CD4-positive, CD25-positive, alpha-beta regulatory T cell (primary cell): ENCODE data around the gene ATP13A4. TPM values are rescaled to one million over a fixed set of nuclear protein-coding genes. Genes with fewer than 3 reads are reported as not detected.

Source experiments
- ATAC-seq, 2 donors: fragments of 150-1000 bp; cut with Tn5 transposase; one replicate each; pipeline ENCODE4 v1.10.0; 2021; ENCODE audit warnings: low read depth in 2 of 2, moderate number of reproducible peaks in 2 of 2, moderate library complexity in 1 of 2
- DNase-seq, 3 donors: peaks; one replicate each; pipeline versions ENCODE4 v3.0.0 to v3.0.0-alpha.2; 2012 to 2022; ENCODE audit warnings: mixed read lengths in 1 of 3
- H3K27ac ChIP-seq: one replicate; pipeline ENCODE4 v1.7.0; 2013; ENCODE audit warnings: mild to moderate bottlenecking, low read length; ENCODE audit not compliant: insufficient read depth, poor library complexity, severe bottlenecking
- H3K27me3 ChIP-seq: one replicate; pipeline ENCODE4 v1.7.0; 2013; ENCODE audit warnings: low read length; ENCODE audit not compliant: control insufficient read depth, insufficient read depth
- H3K36me3 ChIP-seq: one replicate; pipeline ENCODE4 v1.7.0; 2013; ENCODE audit warnings: mild to moderate bottlenecking, low read length, moderate library complexity; ENCODE audit not compliant: control insufficient read depth, insufficient read depth
- H3K4me1 ChIP-seq: 2 replicates; pipeline ENCODE4 v1.7.0; 2013; ENCODE audit warnings: mild to moderate bottlenecking, low read length; ENCODE audit not compliant: insufficient read depth, control insufficient read depth, poor library complexity, severe bottlenecking
- H3K4me3 ChIP-seq: one replicate; pipeline ENCODE4 v1.7.0; 2013; ENCODE audit warnings: low read depth, mild to moderate bottlenecking, low read length, moderate library complexity
- H3K9me3 ChIP-seq, 2 experiments: 1 replicate in 1 of 2; 2 replicates in 1 of 2; pipeline ENCODE4 v1.7.0; 2013; ENCODE audit warnings: low read length in 2 of 2, mild to moderate bottlenecking in 1 of 2, moderate library complexity in 1 of 2; ENCODE audit not compliant: control insufficient read depth in 2 of 2
- H3K27ac Mint-ChIP-seq, 3 donors: one replicate each; pipeline ENCODE4 v1.8.0; 2020 to 2022; ENCODE audit warnings: mild to moderate bottlenecking in 3 of 3, mixed read lengths in 3 of 3, moderate library complexity in 2 of 3
- H3K27me3 Mint-ChIP-seq: one replicate; pipeline ENCODE4 v1.8.0; 2022; ENCODE audit warnings: mild to moderate bottlenecking, mixed read lengths
- H3K36me3 Mint-ChIP-seq: one replicate; pipeline ENCODE4 v1.8.0; 2020; ENCODE audit warnings: mixed read lengths
- H3K4me1 Mint-ChIP-seq, 4 donors: one replicate each; pipeline ENCODE4 v1.8.0; 2020 to 2022; ENCODE audit warnings: mixed read lengths in 4 of 4, mild to moderate bottlenecking in 1 of 4
- H3K4me3 Mint-ChIP-seq, 4 donors: one replicate each; pipeline ENCODE4 v1.8.0; 2020 to 2022; ENCODE audit warnings: mild to moderate bottlenecking in 4 of 4, mixed read lengths in 4 of 4, moderate library complexity in 3 of 4
- H3K9me3 Mint-ChIP-seq, 7 donors: one replicate each; pipeline ENCODE4 v1.8.0; 2020 to 2022; ENCODE audit warnings: mixed read lengths in 7 of 7, mild to moderate bottlenecking in 3 of 7, moderate library complexity in 2 of 7
- polyA plus RNA-seq, 4 donors: library from polyadenylated mRNA; unstranded; fragments of 300-500 nt; fragmentation: Illumina TruSeq; gene quantifications; one replicate each; pipeline ENCODE4 v1.2.3, GENCODE V29; 2021
- total RNA-seq: library from RNA; stranded (reverse); gene quantifications from one replicate; pipeline ENCODE4 v1.2.3, GENCODE V29; 2022

ATP13A4 gene
- total and polyA plus RNA-seq, 5 donors from 2014 or later: 1.6 TPM; not detected in 4

DNA sequence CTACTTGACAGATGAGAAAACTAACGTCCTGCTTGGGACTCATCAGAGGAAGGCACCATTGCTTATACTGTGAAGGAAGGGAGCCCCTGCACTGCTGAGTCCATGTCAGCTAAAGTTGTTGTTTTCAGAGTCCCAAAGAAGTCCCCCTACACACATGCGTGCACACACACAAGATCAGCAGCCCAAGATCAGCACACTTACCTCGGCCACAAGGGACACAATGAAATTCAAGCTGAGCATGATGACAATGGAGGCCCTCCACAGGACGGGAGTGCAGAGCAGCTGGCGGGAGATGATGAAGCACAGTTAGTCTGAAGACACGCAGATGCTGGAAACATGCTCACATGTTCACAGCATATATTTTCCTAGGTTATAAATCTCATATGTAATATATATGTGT, 147.6 kb downstream of the ATP13A4 start:
- H3K4me1 ChIP-seq: no peaks in the 10 kb centered on the region
- H3K4me3 ChIP-seq: no peak overlapping the region
- Mint-ChIP-seq H3K36me3 (no peaks in the 10 kb centered on the region), H3K4me3 (no peak overlapping the region), H3K27me3 (no peaks in the 10 kb centered on the region), H3K9me3 (peaks cover 0 to 2% (median 0%) of the 10 kb centered on the region in 7 donors), H3K27ac (no peak overlapping the region), H3K4me1 (no peaks in the 10 kb centered on the region)
- no peaks in the 10 kb centered on the region for H3K27me3 ChIP-seq
- H3K27ac ChIP-seq: no peak overlapping the region
- no peak for DNase-seq
- H3K36me3 ChIP-seq: no peaks in the 10 kb centered on the region
- ATAC-seq: no peak
- no peaks in the 10 kb centered on the region for H3K9me3 ChIP-seq

DNA sequence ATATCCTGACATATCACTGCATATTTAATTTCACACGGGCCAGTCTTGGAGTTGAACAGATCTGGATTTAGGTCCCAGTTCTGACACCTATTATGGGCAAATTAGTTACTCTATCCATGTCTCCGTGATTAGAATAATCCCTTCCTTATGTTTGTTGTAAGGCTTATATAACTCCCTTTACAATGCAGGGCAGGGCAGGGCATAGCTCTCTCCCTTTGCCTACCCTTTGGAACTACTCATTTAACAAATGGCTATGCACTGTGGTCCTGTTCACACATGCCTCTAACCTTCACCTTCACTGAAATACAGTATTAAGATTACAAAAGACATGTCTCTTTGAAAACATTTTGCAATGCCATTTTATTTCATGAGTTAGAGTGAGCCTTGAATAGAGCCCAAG, 151.4 kb downstream of the ATP13A4 start:
- no peak overlapping the region for H3K4me3 Mint-ChIP-seq
- no peaks in the 10 kb centered on the region for H3K36me3 Mint-ChIP-seq
- DNase-seq: no peak
- H3K9me3 ChIP-seq: no peaks in the 10 kb centered on the region
- H3K27me3 Mint-ChIP-seq: no peaks in the 10 kb centered on the region
- no peak overlapping the region for H3K27ac Mint-ChIP-seq
- no peaks in the 10 kb centered on the region for H3K4me1 Mint-ChIP-seq
- no peaks in the 10 kb centered on the region for H3K4me1 ChIP-seq
- H3K36me3 ChIP-seq: no peaks in the 10 kb centered on the region
- no peaks in the 10 kb centered on the region for H3K27me3 ChIP-seq
- no peak for ATAC-seq
- H3K4me3 ChIP-seq: no peak overlapping the region
- no peak overlapping the region for H3K27ac ChIP-seq
- peaks cover 0 to 2% (median 0%) of the 10 kb centered on the region in 7 donors for H3K9me3 Mint-ChIP-seq

- H3K9me3 Mint-ChIP-seq: peaks cover 0 to 2% (median 0%) of the 10 kb centered on the region in 7 donors
- Histone ChIP-seq H3K4me3 (no peak overlapping the region), H3K36me3 (no peaks in the 10 kb centered on the region), H3K9me3 (no peaks in the 10 kb centered on the region), H3K4me1 (no peaks in the 10 kb centered on the region), H3K27ac (no peak overlapping the region), H3K27me3 (no peaks in the 10 kb centered on the region)
- no peaks in the 10 kb centered on the region for H3K27me3 Mint-ChIP-seq
- H3K36me3 Mint-ChIP-seq: no peaks in the 10 kb centered on the region
- DNase-seq: no peak
- H3K27ac Mint-ChIP-seq: no peak overlapping the region
- no peak overlapping the region for H3K4me3 Mint-ChIP-seq
- no peak for ATAC-seq
- H3K4me1 Mint-ChIP-seq: no peaks in the 10 kb centered on the region
Observed at GRCh38 chr3:193400304-193400703, 154.4 kb downstream of the ATP13A4 start.

DNA sequence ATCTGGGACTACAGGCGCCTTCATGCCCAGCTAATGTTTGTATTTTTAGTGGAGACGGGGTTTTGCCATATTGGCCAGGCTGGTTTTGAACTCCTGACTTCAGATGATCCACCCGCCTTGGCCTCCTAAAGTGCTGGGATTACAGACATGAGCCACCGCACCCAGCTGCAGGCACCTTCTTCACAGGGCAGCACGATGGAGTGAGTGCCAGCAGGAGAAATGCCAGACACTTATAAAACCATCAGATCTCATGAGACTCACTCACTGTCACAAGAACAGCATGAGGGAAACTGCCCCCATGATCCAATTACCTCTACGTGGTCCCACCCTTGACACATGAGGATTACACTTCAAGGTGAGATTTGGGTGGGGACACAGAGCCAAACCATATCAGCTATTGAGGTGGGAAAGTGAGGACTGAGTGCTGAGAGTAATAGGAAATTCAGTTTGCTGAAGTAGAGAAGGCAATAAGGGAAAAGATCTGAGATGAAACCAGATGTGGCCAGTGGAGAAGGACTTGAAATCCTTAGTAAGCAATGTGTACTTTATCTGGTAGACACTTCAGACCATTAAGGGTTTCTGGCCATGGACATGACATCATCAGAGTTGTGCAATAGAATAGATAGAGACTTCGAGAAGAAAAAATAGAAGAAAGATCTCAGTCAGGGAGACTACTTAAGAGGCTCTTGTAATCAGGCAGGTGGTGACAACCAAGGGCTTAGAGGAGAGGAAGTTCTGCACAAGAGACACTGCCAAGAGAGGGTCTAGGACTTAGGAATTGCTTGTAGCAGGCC, 158.0 kb downstream of the ATP13A4 start:
- Histone ChIP-seq H3K36me3 (no peaks in the 10 kb centered on the region), H3K4me3 (no peak overlapping the region), H3K4me1 (no peaks in the 10 kb centered on the region), H3K9me3 (no peaks in the 10 kb centered on the region), H3K27me3 (no peaks in the 10 kb centered on the region), H3K27ac (no peak overlapping the region)
- no peak for DNase-seq
- Mint-ChIP-seq H3K9me3 (peaks cover 0 to 4% (median 2%) of the 10 kb centered on the region in 7 donors), H3K4me3 (no peak overlapping the region), H3K4me1 (no peaks in the 10 kb centered on the region), H3K27me3 (no peaks in the 10 kb centered on the region), H3K27ac (no peak overlapping the region), H3K36me3 (no peaks in the 10 kb centered on the region)
- no peak for ATAC-seq

GRCh38 chr3:193391902-193392301, 162.8 kb downstream of the ATP13A4 start:
- no peaks in the 10 kb centered on the region for H3K27me3 ChIP-seq
- no peaks in the 10 kb centered on the region for H3K9me3 ChIP-seq
- H3K4me3 ChIP-seq: no peak overlapping the region
- no peaks in the 10 kb centered on the region for H3K36me3 Mint-ChIP-seq
- no peak overlapping the region for H3K4me3 Mint-ChIP-seq
- peaks cover 0 to 4% (median 0%) of the 10 kb centered on the region in 7 donors for H3K9me3 Mint-ChIP-seq
- no peak overlapping the region for H3K27ac Mint-ChIP-seq
- no peaks in the 10 kb centered on the region for H3K4me1 Mint-ChIP-seq
- no peaks in the 10 kb centered on the region for H3K27me3 Mint-ChIP-seq
- no peaks in the 10 kb centered on the region for H3K36me3 ChIP-seq
- no peak for DNase-seq
- H3K27ac ChIP-seq: no peak overlapping the region
- no peak for ATAC-seq
- H3K4me1 ChIP-seq: no peaks in the 10 kb centered on the region

DNA sequence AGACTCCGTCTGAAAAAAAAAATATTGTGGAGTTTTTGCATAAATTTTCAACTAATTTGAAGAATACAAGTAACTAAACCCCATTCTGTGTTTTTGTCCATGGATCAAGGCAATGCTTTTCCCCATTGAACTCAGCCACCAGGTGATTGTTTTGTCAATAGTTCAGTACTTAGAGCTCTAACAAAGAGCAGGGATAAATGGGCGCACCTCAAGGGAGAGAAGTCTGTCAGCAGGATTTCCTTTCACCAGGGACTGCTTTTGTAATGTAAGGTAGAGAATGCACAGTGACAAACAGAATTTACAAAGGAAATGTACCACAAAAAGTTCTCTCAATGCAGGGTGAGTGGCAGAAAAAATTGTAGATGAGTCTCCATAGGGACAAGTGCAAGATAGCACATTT, 165.4 kb downstream of the ATP13A4 start:
- H3K4me1 Mint-ChIP-seq: no peaks in the 10 kb centered on the region
- H3K27ac ChIP-seq: no peak overlapping the region
- H3K4me3 ChIP-seq: no peak overlapping the region
- no peaks in the 10 kb centered on the region for H3K9me3 ChIP-seq
- peaks cover 0 to 4% (median 0%) of the 10 kb centered on the region in 7 donors for H3K9me3 Mint-ChIP-seq
- H3K4me1 ChIP-seq: no peaks in the 10 kb centered on the region
- DNase-seq (no peak), ATAC-seq (no peak)
- H3K27me3 ChIP-seq: no peaks in the 10 kb centered on the region
- H3K36me3 Mint-ChIP-seq: no peaks in the 10 kb centered on the region
- H3K27ac Mint-ChIP-seq: no peak overlapping the region
- no peaks in the 10 kb centered on the region for H3K27me3 Mint-ChIP-seq
- no peak overlapping the region for H3K4me3 Mint-ChIP-seq
- no peaks in the 10 kb centered on the region for H3K36me3 ChIP-seq

- DNase-seq (no peak), ATAC-seq (no peak)
- H3K27ac Mint-ChIP-seq: no peak overlapping the region
- no peaks in the 10 kb centered on the region for H3K36me3 ChIP-seq
- H3K4me1 Mint-ChIP-seq: no peaks in the 10 kb centered on the region
- H3K4me1 ChIP-seq: no peaks in the 10 kb centered on the region
- no peaks in the 10 kb centered on the region for H3K27me3 Mint-ChIP-seq
- H3K27ac ChIP-seq: no peak overlapping the region
- peaks cover 0 to 5% (median 0%) of the 10 kb centered on the region in 7 donors for H3K9me3 Mint-ChIP-seq
- no peak overlapping the region for H3K4me3 ChIP-seq
- H3K4me3 Mint-ChIP-seq: no peak overlapping the region
- H3K27me3 ChIP-seq: no peaks in the 10 kb centered on the region
- no peaks in the 10 kb centered on the region for H3K9me3 ChIP-seq
- no peaks in the 10 kb centered on the region for H3K36me3 Mint-ChIP-seq
Observed at GRCh38 chr3:193388361-193388760, 166.3 kb downstream of the ATP13A4 start.

GRCh38 chr3:193387596-193387995, 167.1 kb downstream of the ATP13A4 start:
- Histone ChIP-seq H3K4me3 (no peak overlapping the region), H3K27me3 (no peaks in the 10 kb centered on the region), H3K36me3 (no peaks in the 10 kb centered on the region), H3K27ac (no peak overlapping the region), H3K9me3 (no peaks in the 10 kb centered on the region), H3K4me1 (no peaks in the 10 kb centered on the region)
- Mint-ChIP-seq H3K4me3 (no peak overlapping the region), H3K9me3 (peaks cover 0 to 3% (median 0%) of the 10 kb centered on the region in 7 donors), H3K36me3 (no peaks in the 10 kb centered on the region), H3K27me3 (peaks cover 4% of the 10 kb centered on the region), H3K27ac (no peak overlapping the region), H3K4me1 (no peaks in the 10 kb centered on the region)
- DNase-seq: no peak
- no peak for ATAC-seq
